WERI-Rb-1 (cell line): Measurements from ENCODE around the gene MAPKAP1.

Source experiments
- DNase-seq: peaks from one replicate; pipeline ENCODE4 v3.0.0-alpha.2; 2020
- H3K27ac ChIP-seq: fragments of 250-450 bp; sonication (Bioruptor Pico); 2 replicates; pipeline ENCODE4 v1.5.1; 2020; ENCODE audit warnings: mild to moderate bottlenecking, moderate library complexity
- H3K27me3 ChIP-seq: fragments of 250-450 bp; sonication (Bioruptor Pico); 2 replicates; pipeline ENCODE4 v1.5.1; 2021; ENCODE audit warnings: mild to moderate bottlenecking, low read depth, moderate library complexity; ENCODE audit not compliant: insufficient read depth, severe bottlenecking
- H3K36me3 ChIP-seq: fragments of 250-450 bp; sonication (Bioruptor Pico); 2 replicates; pipeline ENCODE4 v1.5.1; 2020; ENCODE audit warnings: mild to moderate bottlenecking, moderate library complexity
- H3K4me3 ChIP-seq: 2 replicates; pipeline ENCODE4 v1.5.1; 2011; ENCODE audit warnings: low read depth, mild to moderate bottlenecking, control low read depth, low read length
- H3K9me3 ChIP-seq: fragments of 250-450 bp; sonication (Bioruptor Pico); 2 replicates; pipeline ENCODE4 v1.5.1; 2021; ENCODE audit warnings: mild to moderate bottlenecking, moderate library complexity; ENCODE audit not compliant: severe bottlenecking
- CTCF ChIP-seq: IDR thresholded peaks from 2 replicates; pipeline ENCODE4 v1.5.1; 2011; ENCODE audit warnings: low read depth, mild to moderate bottlenecking, control low read depth, inconsistent platforms, low read length

The MAPKAP1 gene

GRCh38 chr9:125706651-125707471 is at the start of gene MAPKAP1:
MAPKAP1 (minus strand) TSS chr9:125707208; CDS start chr9:125672574, 34,634 bp downstream.
- no peak for TF ChIP-seq CTCF
- Histone ChIP-seq H3K27me3 (no peaks in the 10 kb centered on the region), H3K36me3 (no peaks in the 10 kb centered on the region), H3K27ac (peak within 1 kb of the TSS; percentile 70), H3K9me3 (no peaks in the 10 kb centered on the region), H3K4me3 (peak within 1 kb of the TSS; percentile 90)
- peak; percentile 99 for DNase-seq

GRCh38 chr9:125756518-125756917 is 49.5 kb upstream of the MAPKAP1 start:
- DNase-seq = no peak
- H3K36me3 ChIP-seq = peaks cover 15% of the 10 kb centered on the region
- no peak overlapping the region for H3K4me3 ChIP-seq
- H3K27me3 ChIP-seq = no peaks in the 10 kb centered on the region
- H3K9me3 ChIP-seq = no peaks in the 10 kb centered on the region
- TF ChIP-seq CTCF = no peak
- no peak overlapping the region for H3K27ac ChIP-seq

GRCh38 chr9:125755340-125755739 is 48.3 kb upstream of the MAPKAP1 start:
- peaks cover 20% of the 10 kb centered on the region for H3K36me3 ChIP-seq
- H3K27ac ChIP-seq = no peak overlapping the region
- H3K4me3 ChIP-seq = no peak overlapping the region
- no peak for TF ChIP-seq CTCF
- no peaks in the 10 kb centered on the region for H3K27me3 ChIP-seq
- H3K9me3 ChIP-seq = no peaks in the 10 kb centered on the region
- DNase-seq = no peak

- H3K27ac ChIP-seq = no peak overlapping the region
- H3K9me3 ChIP-seq = no peaks in the 10 kb centered on the region
- H3K27me3 ChIP-seq = no peaks in the 10 kb centered on the region
- DNase-seq = no peak
- TF ChIP-seq CTCF = no peak
- H3K4me3 ChIP-seq = no peak overlapping the region
- peaks cover 28% of the 10 kb centered on the region for H3K36me3 ChIP-seq
Observed at GRCh38 chr9:125754096-125754495, 47.1 kb upstream of the MAPKAP1 start.

- Histone ChIP-seq H3K9me3 (no peaks in the 10 kb centered on the region), H3K4me3 (no peak overlapping the region), H3K36me3 (peaks cover 35% of the 10 kb centered on the region), H3K27me3 (no peaks in the 10 kb centered on the region), H3K27ac (no peak overlapping the region)
- no peak for TF ChIP-seq CTCF
- no peak for DNase-seq
Observed at GRCh38 chr9:125752070-125752628, 45.1 kb upstream of the MAPKAP1 start.
